ENCODE measurements around the gene CTDP1. TPM values are rescaled to one million over a fixed set of nuclear protein-coding genes. Genes with fewer than 3 reads are reported as not detected.

CTDP1 gene
- polyA plus RNA-seq, 1 donor (not counting 4 experiments of a cell fraction or from before 2014, with no cell fraction given), result 9.2 TPM

DNA sequence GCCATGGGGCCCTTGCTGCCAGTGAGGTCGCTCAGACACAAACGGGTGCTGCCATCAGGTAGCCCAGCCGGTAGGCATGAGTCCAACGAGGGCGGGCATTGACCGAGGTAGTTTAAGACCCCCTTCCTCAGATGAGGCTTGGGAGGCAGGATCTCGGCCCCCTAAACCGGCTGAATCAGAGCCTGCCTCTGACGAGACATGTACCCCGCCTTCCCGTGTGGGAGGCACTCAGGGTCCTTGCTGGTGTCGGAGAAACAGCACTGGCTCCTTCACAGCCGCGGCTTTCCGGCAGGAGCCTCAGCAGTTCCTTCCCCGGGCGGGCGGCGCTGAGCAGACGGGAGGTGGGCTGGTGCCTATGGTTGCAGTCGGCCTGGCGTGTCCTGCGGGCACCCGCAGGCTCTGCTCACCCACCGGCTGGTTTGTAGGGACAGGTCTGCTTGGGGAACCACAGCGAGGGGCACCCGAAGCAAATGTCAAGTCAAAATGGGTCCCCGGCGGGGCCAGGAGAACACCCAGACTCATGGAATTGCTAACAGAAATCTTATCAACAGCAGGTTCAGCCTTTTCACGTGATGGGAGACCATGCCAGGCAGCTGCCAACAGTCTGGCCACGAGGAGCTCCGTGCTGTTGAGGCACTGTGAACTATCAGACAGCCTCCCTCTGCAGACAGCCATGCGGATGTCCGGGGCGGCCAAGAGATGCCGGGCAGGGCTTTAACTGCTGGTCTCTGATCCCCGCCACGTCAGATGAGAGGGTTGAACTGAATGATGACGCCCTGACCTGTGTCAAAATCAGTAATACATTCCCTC, 121.0 kb downstream of the CTDP1 start:
- dilution Hi-C loops (cut with MboI; ENCODE audit: extremely low pct_ligation_motif_present, low sequenced_read_pairs), result no loop called here

DNA sequence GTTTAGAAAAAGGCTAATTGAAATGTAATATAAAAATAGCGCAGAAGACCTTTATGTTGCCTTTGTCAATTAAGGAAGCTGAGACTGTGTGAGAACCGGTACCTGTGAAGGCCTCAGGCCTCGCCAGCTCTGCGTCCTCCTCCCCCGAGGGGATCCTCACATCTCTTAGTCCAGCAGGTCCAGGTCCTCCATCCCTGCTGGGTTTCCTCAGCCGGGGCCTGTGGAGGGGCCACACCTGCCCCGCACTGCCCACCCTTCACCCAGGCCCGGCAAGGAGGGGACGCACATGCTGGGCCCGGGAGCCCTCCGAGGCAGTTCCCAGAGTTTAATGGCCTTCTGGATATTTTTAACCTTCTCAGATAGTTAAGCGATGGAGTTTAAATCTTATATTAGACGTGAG, 121.6 kb downstream of the CTDP1 start:
- TF ChIP-seq EZH2 (IDR thresholded peaks at IDR 0.05; ENCODE audit: low read length), result no peak
- TF ChIP-seq, protein P1, sequence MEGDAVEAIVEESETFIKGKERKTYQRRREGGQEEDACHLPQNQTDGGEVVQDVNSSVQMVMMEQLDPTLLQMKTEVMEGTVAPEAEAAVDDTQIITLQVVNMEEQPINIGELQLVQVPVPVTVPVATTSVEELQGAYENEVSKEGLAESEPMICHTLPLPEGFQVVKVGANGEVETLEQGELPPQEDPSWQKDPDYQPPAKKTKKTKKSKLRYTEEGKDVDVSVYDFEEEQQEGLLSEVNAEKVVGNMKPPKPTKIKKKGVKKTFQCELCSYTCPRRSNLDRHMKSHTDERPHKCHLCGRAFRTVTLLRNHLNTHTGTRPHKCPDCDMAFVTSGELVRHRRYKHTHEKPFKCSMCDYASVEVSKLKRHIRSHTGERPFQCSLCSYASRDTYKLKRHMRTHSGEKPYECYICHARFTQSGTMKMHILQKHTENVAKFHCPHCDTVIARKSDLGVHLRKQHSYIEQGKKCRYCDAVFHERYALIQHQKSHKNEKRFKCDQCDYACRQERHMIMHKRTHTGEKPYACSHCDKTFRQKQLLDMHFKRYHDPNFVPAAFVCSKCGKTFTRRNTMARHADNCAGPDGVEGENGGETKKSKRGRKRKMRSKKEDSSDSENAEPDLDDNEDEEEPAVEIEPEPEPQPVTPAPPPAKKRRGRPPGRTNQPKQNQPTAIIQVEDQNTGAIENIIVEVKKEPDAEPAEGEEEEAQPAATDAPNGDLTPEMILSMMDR (optimal IDR thresholded peaks at IDR 0.05 in 1 of 3, IDR thresholded peaks at IDR 0.05 in 1 of 3, conservative IDR thresholded peaks at IDR 0.05 in 1 of 3; ENCODE audit: extremely low read depth in 1 of 3, insufficient read depth in 2 of 3, low read length in 3 of 3), result no peak
- Histone ChIP-seq H3K4me1 (ENCODE audit: control insufficient read depth, extremely low read depth, insufficient read depth, low read length) (no peaks in the 10 kb centered on the region), H2AFZ (ENCODE audit: control insufficient read depth, low read length) (no peak overlapping the region), H4K20me1 (ENCODE audit: control insufficient read depth, extremely low read depth, insufficient read depth, low read length) (no peaks in the 10 kb centered on the region), H3K79me2 (ENCODE audit: control insufficient read depth, insufficient read depth, low read length) (no peaks in the 10 kb centered on the region), H3K9ac (ENCODE audit: control insufficient read depth, extremely low read depth, insufficient read depth, low read length) (no peak overlapping the region), H3K27me3 (ENCODE audit: control insufficient read depth, extremely low read depth, insufficient read depth, low read length) (peaks cover 41% of the 10 kb centered on the region), H3K4me2 (ENCODE audit: control insufficient read depth, extremely low read depth, insufficient read depth, low read depth, low read length) (no peak overlapping the region), H3K9me3 (ENCODE audit: control insufficient read depth, low read depth, low read length) (no peaks in the 10 kb centered on the region), H3K4me3 (ENCODE audit: control insufficient read depth in 2 of 3, extremely low read depth in 1 of 3, insufficient read depth in 2 of 3, low read depth in 1 of 3, low read length in 3 of 3) (no peak overlapping the region), H3K9me1 (ENCODE audit: control insufficient read depth, extremely low read depth, insufficient read depth, low read length) (no peaks in the 10 kb centered on the region), H3K27ac (ENCODE audit: control insufficient read depth, insufficient read depth, low read length) (no peak overlapping the region), H3K36me3 (ENCODE audit: control insufficient read depth in 2 of 2, extremely low read depth in 1 of 2, insufficient read depth in 2 of 2, low read length in 2 of 2) (no peaks in the 10 kb centered on the region)
- FAIRE-seq (no peak), DNase-seq (ENCODE audit: low read depth, low spot score) (no peak)
- dilution Hi-C loops (cut with MboI; ENCODE audit: extremely low pct_ligation_motif_present, low sequenced_read_pairs), result no loop called here

More for the DNA sequence above, 121.0 kb downstream of the CTDP1 start:
- H3K27ac ChIP-seq (ENCODE audit: control insufficient read depth, insufficient read depth, low read length), result no peak overlapping the region
- no peak overlapping the region for H3K4me3 ChIP-seq (ENCODE audit: control insufficient read depth in 2 of 3, extremely low read depth in 1 of 3, insufficient read depth in 2 of 3, low read depth in 1 of 3, low read length in 3 of 3)
- no peaks in the 10 kb centered on the region for H3K9me1 ChIP-seq (ENCODE audit: control insufficient read depth, extremely low read depth, insufficient read depth, low read length)
- TF ChIP-seq, protein P1 (optimal IDR thresholded peaks at IDR 0.05 in 1 of 3, IDR thresholded peaks at IDR 0.05 in 1 of 3, conservative IDR thresholded peaks at IDR 0.05 in 1 of 3; ENCODE audit: extremely low read depth in 1 of 3, insufficient read depth in 2 of 3, low read length in 3 of 3), result no peak
- TF ChIP-seq EZH2 (IDR thresholded peaks at IDR 0.05; ENCODE audit: low read length), result no peak
- H3K4me2 ChIP-seq (ENCODE audit: control insufficient read depth, extremely low read depth, insufficient read depth, low read depth, low read length), result no peak overlapping the region
- H3K36me3 ChIP-seq (ENCODE audit: control insufficient read depth in 2 of 2, extremely low read depth in 1 of 2, insufficient read depth in 2 of 2, low read length in 2 of 2), result no peaks in the 10 kb centered on the region
- no peaks in the 10 kb centered on the region for H3K9me3 ChIP-seq (ENCODE audit: control insufficient read depth, low read depth, low read length)
- DNase-seq (ENCODE audit: low read depth, low spot score) (no peak), FAIRE-seq (no peak)
- peaks cover 44% of the 10 kb centered on the region for H3K27me3 ChIP-seq (ENCODE audit: control insufficient read depth, extremely low read depth, insufficient read depth, low read length)
- H3K79me2 ChIP-seq (ENCODE audit: control insufficient read depth, insufficient read depth, low read length), result no peaks in the 10 kb centered on the region
- H3K9ac ChIP-seq (ENCODE audit: control insufficient read depth, extremely low read depth, insufficient read depth, low read length), result no peak overlapping the region
- H2AFZ ChIP-seq (ENCODE audit: control insufficient read depth, low read length), result no peak overlapping the region
- no peaks in the 10 kb centered on the region for H4K20me1 ChIP-seq (ENCODE audit: control insufficient read depth, extremely low read depth, insufficient read depth, low read length)
- H3K4me1 ChIP-seq (ENCODE audit: control insufficient read depth, extremely low read depth, insufficient read depth, low read length), result no peaks in the 10 kb centered on the region

Data from keratinocyte (primary cell).